ENCODE data around the gene SUN5.

DNA sequence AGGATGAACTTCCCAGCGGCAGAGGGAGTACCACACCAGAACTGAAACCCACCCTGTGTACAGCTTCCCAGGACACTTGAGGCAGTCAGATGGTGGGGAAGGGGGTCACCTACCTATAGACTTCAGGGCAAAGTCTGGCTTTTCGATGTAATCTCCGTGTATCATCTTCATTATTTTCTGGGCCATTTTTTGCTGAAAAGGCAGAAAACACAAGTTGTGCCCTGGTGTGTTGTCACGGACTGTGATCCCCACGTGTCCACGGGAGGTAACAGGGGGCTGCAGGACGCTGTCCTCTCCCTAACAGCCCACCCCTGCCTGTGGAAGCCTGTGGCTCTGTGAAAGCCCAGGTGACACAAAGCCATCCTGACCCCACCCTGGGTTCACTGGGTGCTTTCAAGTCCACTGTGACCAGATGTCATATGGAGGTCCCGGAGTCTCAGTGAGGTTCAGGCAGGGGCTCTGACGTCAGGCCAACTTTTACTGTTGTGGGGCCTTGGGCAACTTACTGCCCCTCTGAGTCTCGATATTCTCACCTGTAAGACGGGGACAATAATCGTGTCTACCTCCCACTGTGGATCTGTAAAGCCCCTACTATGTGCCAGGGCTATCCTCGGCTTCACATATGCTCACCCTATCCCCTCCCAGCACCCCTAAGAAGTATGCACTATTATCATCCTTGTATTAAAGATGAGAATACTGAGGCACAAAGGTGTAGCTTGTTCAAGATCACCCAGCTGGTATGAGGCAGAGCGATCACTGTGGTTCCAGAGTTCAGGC, 14.5 kb downstream of the SUN5 start:
- TF ChIP-seq POLR2A (IDR thresholded peaks at IDR 0.05) = no peak
- TF ChIP-seq, protein P1, sequence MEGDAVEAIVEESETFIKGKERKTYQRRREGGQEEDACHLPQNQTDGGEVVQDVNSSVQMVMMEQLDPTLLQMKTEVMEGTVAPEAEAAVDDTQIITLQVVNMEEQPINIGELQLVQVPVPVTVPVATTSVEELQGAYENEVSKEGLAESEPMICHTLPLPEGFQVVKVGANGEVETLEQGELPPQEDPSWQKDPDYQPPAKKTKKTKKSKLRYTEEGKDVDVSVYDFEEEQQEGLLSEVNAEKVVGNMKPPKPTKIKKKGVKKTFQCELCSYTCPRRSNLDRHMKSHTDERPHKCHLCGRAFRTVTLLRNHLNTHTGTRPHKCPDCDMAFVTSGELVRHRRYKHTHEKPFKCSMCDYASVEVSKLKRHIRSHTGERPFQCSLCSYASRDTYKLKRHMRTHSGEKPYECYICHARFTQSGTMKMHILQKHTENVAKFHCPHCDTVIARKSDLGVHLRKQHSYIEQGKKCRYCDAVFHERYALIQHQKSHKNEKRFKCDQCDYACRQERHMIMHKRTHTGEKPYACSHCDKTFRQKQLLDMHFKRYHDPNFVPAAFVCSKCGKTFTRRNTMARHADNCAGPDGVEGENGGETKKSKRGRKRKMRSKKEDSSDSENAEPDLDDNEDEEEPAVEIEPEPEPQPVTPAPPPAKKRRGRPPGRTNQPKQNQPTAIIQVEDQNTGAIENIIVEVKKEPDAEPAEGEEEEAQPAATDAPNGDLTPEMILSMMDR (IDR thresholded peaks at IDR 0.05) = no peak

All from testis (tissue), 2 donors.